SK-N-SH treated with all-trans-retinoic acid at 6 μM for 48 hours (cell line): ENCODE results near the gene ADAMTS17.

ENCODE experiments used
- ATAC-seq: fragments of 200-7000 bp; cut with Tn5 transposase; 3 replicates; pipeline ENCODE4 v1.9.1; 2020; ENCODE audit warnings: mild to moderate bottlenecking, moderate library complexity
- ARNTL ChIP-seq: fragments of 450-650 bp; formaldehyde crosslinking; IDR thresholded peaks from 2 replicates; pipeline ENCODE4 v1.5.0; 2020; ENCODE audit warnings: low read depth, mild to moderate bottlenecking, moderate library complexity, borderline replicate concordance
- BACH2 ChIP-seq: fragments of 250-450 bp; sonication (Bioruptor Pico); IDR thresholded peaks from 2 replicates; pipeline ENCODE4 v1.9.0; 2021; ENCODE audit warnings: mild to moderate bottlenecking, borderline replicate concordance
- CSDC2 ChIP-seq: fragments of 250-450 bp; sonication (Bioruptor Pico); IDR thresholded peaks from 2 replicates; pipeline ENCODE4 v1.5.0; 2020; ENCODE audit warnings: mild to moderate bottlenecking, moderate library complexity
- ESRRG ChIP-seq: fragments of 250-450 bp; sonication (Bioruptor Pico); IDR thresholded peaks from 2 replicates; pipeline ENCODE4 v1.6.1; 2021; ENCODE audit warnings: mild to moderate bottlenecking
- GLIS3 ChIP-seq: fragments of 250-450 bp; sonication (Bioruptor Pico); IDR thresholded peaks from 2 replicates; pipeline ENCODE4 v1.5.0; 2020; ENCODE audit warnings: mild to moderate bottlenecking, moderate library complexity
- ISL1 ChIP-seq: fragments of 250-450 bp; sonication (Bioruptor Pico); IDR thresholded peaks from 2 replicates; pipeline ENCODE4 v2.1.2; 2022; ENCODE audit warnings: mild to moderate bottlenecking, moderate library complexity
- OSR1 ChIP-seq: fragments of 250-450 bp; sonication (Bioruptor Pico); IDR thresholded peaks from 2 replicates; pipeline ENCODE4 v1.8.0; 2022; ENCODE audit warnings: moderate library complexity, mild to moderate bottlenecking, inconsistent platforms
- PPARA ChIP-seq: fragments of 250-450 bp; sonication (Bioruptor Pico); IDR thresholded peaks from 2 replicates; pipeline ENCODE4 v1.5.0; 2020; ENCODE audit warnings: mild to moderate bottlenecking, borderline replicate concordance
- RARB ChIP-seq: fragments of 250-450 bp; sonication (Bioruptor Pico); IDR thresholded peaks from 2 replicates; pipeline ENCODE4 v1.8.0; 2021; ENCODE audit warnings: mild to moderate bottlenecking, moderate library complexity
- SNAI2 ChIP-seq: fragments of 250-450 bp; sonication (Bioruptor Pico); IDR thresholded peaks from 2 replicates; pipeline ENCODE4 v1.5.0; 2020; ENCODE audit warnings: mild to moderate bottlenecking, moderate library complexity
- TCF4 ChIP-seq: fragments of 250-450 bp; sonication (Bioruptor Pico); IDR thresholded peaks from 2 replicates; pipeline ENCODE4 v1.8.0; 2021; ENCODE audit warnings: mild to moderate bottlenecking, moderate library complexity, borderline replicate concordance
- TOX ChIP-seq: fragments of 250-450 bp; sonication (Bioruptor Pico); IDR thresholded peaks from 2 replicates; pipeline ENCODE4 v1.8.0; 2021; ENCODE audit warnings: mild to moderate bottlenecking, moderate library complexity, borderline replicate concordance
- ZC3H10 ChIP-seq: fragments of 250-450 bp; sonication (Bioruptor Pico); IDR thresholded peaks from 2 replicates; pipeline ENCODE4 v1.5.1; 2021; ENCODE audit warnings: mild to moderate bottlenecking, moderate library complexity
- ZFP3 ChIP-seq: fragments of 250-450 bp; sonication (Bioruptor Pico); IDR thresholded peaks from 2 replicates; pipeline ENCODE4 v1.5.0; 2020; ENCODE audit warnings: mild to moderate bottlenecking, moderate library complexity
- ZFP30 ChIP-seq: fragments of 450-650 bp; formaldehyde crosslinking; IDR thresholded peaks from 2 replicates; pipeline ENCODE4 v1.5.0; 2022; ENCODE audit warnings: mild to moderate bottlenecking, moderate library complexity
- ZNF565 ChIP-seq: fragments of 450-650 bp; formaldehyde crosslinking; conservative IDR thresholded peaks from 2 replicates; pipeline ENCODE4 v1.5.0; 2020; ENCODE audit warnings: low read depth, mild to moderate bottlenecking, moderate library complexity
- ZNF70 ChIP-seq: fragments of 450-650 bp; formaldehyde crosslinking; IDR thresholded peaks from 2 replicates; pipeline ENCODE4 v1.5.0; 2020; ENCODE audit warnings: mild to moderate bottlenecking, moderate library complexity
- ZNF8 ChIP-seq: fragments of 450-650 bp; formaldehyde crosslinking; IDR thresholded peaks from 2 replicates; pipeline ENCODE4 v1.5.0; 2020; ENCODE audit warnings: mild to moderate bottlenecking, moderate library complexity
- TF ChIP-seq, protein P1 (sequence below): fragments of 250-450 bp; sonication (Bioruptor Pico); IDR thresholded peaks from 2 replicates; pipeline ENCODE4 v1.5.0; 2020; ENCODE audit warnings: mild to moderate bottlenecking, moderate library complexity
- TF ChIP-seq, protein P2 (sequence below): fragments of 250-450 bp; sonication (Bioruptor Pico); IDR thresholded peaks from 2 replicates; pipeline ENCODE4 v1.8.0; 2021; ENCODE audit warnings: low read depth, mild to moderate bottlenecking, moderate library complexity, borderline replicate concordance
- TF ChIP-seq, protein P3 (sequence below): fragments of 250-450 bp; sonication (Bioruptor Pico); IDR thresholded peaks from 2 replicates; pipeline ENCODE4 v1.8.0; 2020; ENCODE audit warnings: mild to moderate bottlenecking, moderate library complexity, borderline replicate concordance
- TF ChIP-seq, protein P4 (sequence below): fragments of 250-450 bp; sonication (Bioruptor Pico); IDR thresholded peaks from 2 replicates; pipeline ENCODE4 v1.5.1; 2021; ENCODE audit warnings: mild to moderate bottlenecking, moderate library complexity
- TF ChIP-seq, protein P5 (sequence below): fragments of 250-450 bp; sonication (Bioruptor Pico); IDR thresholded peaks from 2 replicates; pipeline ENCODE4 v1.5.1; 2020; ENCODE audit warnings: low read depth, mild to moderate bottlenecking, moderate library complexity

The ADAMTS17 gene

DNA sequence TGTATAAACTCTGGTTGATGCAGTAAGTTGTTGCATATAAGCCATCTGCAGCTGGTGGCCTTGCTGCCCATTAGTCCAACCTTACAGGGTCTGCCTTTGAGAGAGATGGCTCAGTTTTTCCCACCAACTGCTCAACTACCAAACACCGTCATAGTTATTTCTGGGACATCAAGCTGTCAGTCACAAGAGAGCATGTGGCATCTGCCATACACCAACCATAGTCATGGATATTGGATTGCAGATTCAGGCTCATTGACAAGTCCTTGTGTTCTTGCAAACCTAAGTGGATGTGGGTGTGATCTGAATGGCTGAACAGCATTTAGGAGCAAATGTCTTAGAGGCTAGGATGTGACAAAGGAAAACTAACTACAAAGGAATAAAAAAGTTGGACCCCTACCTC, 137.6 kb downstream of the ADAMTS17 start:
- no peak for TF ChIP-seq ZNF70
- TF ChIP-seq PPARA, result no peak
- TF ChIP-seq ZNF8 (CRISPR knock-in tag), result no peak
- no peak for TF ChIP-seq ZC3H10 (CRISPR knock-in tag)
- TF ChIP-seq, protein P1, sequence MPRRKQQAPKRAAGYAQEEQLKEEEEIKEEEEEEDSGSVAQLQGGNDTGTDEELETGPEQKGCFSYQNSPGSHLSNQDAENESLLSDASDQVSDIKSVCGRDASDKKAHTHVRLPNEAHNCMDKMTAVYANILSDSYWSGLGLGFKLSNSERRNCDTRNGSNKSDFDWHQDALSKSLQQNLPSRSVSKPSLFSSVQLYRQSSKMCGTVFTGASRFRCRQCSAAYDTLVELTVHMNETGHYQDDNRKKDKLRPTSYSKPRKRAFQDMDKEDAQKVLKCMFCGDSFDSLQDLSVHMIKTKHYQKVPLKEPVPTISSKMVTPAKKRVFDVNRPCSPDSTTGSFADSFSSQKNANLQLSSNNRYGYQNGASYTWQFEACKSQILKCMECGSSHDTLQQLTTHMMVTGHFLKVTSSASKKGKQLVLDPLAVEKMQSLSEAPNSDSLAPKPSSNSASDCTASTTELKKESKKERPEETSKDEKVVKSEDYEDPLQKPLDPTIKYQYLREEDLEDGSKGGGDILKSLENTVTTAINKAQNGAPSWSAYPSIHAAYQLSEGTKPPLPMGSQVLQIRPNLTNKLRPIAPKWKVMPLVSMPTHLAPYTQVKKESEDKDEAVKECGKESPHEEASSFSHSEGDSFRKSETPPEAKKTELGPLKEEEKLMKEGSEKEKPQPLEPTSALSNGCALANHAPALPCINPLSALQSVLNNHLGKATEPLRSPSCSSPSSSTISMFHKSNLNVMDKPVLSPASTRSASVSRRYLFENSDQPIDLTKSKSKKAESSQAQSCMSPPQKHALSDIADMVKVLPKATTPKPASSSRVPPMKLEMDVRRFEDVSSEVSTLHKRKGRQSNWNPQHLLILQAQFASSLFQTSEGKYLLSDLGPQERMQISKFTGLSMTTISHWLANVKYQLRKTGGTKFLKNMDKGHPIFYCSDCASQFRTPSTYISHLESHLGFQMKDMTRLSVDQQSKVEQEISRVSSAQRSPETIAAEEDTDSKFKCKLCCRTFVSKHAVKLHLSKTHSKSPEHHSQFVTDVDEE (CRISPR knock-in tag), result no peak
- TF ChIP-seq, protein P2, sequence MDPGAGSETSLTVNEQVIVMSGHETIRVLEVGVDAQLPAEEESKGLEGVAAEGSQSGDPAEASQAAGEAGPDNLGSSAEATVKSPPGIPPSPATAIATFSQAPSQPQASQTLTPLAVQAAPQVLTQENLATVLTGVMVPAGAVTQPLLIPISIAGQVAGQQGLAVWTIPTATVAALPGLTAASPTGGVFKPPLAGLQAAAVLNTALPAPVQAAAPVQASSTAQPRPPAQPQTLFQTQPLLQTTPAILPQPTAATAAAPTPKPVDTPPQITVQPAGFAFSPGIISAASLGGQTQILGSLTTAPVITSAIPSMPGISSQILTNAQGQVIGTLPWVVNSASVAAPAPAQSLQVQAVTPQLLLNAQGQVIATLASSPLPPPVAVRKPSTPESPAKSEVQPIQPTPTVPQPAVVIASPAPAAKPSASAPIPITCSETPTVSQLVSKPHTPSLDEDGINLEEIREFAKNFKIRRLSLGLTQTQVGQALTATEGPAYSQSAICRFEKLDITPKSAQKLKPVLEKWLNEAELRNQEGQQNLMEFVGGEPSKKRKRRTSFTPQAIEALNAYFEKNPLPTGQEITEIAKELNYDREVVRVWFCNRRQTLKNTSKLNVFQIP, result no peak
- no peak for TF ChIP-seq ESRRG (CRISPR knock-in tag)
- TF ChIP-seq TCF4 (CRISPR knock-in tag), result no peak
- TF ChIP-seq ZFP3, result no peak
- no peak for TF ChIP-seq ARNTL (CRISPR knock-in tag)
- no peak for TF ChIP-seq CSDC2 (CRISPR knock-in tag)
- TF ChIP-seq, protein P3, sequence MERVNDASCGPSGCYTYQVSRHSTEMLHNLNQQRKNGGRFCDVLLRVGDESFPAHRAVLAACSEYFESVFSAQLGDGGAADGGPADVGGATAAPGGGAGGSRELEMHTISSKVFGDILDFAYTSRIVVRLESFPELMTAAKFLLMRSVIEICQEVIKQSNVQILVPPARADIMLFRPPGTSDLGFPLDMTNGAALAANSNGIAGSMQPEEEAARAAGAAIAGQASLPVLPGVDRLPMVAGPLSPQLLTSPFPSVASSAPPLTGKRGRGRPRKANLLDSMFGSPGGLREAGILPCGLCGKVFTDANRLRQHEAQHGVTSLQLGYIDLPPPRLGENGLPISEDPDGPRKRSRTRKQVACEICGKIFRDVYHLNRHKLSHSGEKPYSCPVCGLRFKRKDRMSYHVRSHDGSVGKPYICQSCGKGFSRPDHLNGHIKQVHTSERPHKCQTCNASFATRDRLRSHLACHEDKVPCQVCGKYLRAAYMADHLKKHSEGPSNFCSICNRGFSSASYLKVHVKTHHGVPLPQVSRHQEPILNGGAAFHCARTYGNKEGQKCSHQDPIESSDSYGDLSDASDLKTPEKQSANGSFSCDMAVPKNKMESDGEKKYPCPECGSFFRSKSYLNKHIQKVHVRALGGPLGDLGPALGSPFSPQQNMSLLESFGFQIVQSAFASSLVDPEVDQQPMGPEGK (CRISPR knock-in tag), result no peak
- TF ChIP-seq ISL1 (CRISPR knock-in tag), result no peak
- no peak for TF ChIP-seq SNAI2
- no peak for TF ChIP-seq GLIS3
- no peak for TF ChIP-seq RARB
- no peak for TF ChIP-seq TOX (CRISPR knock-in tag)
- TF ChIP-seq ZFP30 (CRISPR knock-in tag), result no peak
- ATAC-seq, result no peak

DNA sequence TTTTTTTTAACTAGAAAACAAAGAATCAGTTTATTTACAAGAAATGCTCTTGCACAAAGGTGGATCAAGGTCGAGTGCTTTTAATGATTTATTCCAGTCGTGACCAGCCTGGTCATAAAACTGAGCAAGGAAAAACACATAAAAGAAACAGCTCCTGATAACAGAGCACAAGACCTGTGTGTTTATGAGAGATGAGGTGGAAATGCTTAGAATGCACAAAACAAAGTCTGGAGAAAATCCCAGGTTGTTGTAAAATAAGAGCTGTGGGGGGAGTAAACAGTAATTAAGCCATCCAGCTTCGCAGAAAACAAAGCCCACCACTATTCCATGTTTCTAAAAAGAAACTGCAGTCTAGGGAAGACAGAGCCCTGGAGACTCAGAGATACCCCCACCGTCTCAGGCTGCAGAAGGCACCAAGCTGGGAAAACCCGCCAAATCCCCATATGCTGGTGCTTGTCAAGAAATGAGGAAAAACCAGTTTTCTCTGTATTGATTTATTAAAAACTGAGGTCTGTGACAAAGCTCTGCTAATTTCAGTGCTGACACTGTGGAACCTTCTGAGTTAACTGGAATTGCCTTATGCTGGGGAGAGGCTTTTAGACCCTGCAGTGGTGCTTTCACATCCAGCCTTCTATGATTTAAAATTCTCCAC, 139.3 kb downstream of the ADAMTS17 start:
- TF ChIP-seq, protein P3 (CRISPR knock-in tag), result no peak
- TF ChIP-seq ZFP30 (CRISPR knock-in tag) (no peak), ISL1 (CRISPR knock-in tag) (no peak), ESRRG (CRISPR knock-in tag) (no peak), BACH2 (CRISPR knock-in tag) (no peak), ARNTL (CRISPR knock-in tag) (no peak), ZC3H10 (CRISPR knock-in tag) (no peak), ZNF565 (CRISPR knock-in tag) (no peak), OSR1 (no peak), RARB (no peak), PPARA (no peak), CSDC2 (CRISPR knock-in tag) (no peak), ZNF8 (CRISPR knock-in tag) (no peak), ZNF70 (no peak), SNAI2 (no peak), TOX (CRISPR knock-in tag) (no peak)
- TF ChIP-seq, protein P4, sequence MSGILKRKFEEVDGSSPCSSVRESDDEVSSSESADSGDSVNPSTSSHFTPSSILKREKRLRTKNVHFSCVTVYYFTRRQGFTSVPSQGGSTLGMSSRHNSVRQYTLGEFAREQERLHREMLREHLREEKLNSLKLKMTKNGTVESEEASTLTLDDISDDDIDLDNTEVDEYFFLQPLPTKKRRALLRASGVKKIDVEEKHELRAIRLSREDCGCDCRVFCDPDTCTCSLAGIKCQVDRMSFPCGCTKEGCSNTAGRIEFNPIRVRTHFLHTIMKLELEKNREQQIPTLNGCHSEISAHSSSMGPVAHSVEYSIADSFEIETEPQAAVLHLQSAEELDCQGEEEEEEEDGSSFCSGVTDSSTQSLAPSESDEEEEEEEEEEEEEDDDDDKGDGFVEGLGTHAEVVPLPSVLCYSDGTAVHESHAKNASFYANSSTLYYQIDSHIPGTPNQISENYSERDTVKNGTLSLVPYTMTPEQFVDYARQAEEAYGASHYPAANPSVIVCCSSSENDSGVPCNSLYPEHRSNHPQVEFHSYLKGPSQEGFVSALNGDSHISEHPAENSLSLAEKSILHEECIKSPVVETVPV (CRISPR knock-in tag), result no peak
- TF ChIP-seq, protein P1 (CRISPR knock-in tag), result no peak
- TF ChIP-seq, protein P2, result no peak
- TF ChIP-seq, protein P5, sequence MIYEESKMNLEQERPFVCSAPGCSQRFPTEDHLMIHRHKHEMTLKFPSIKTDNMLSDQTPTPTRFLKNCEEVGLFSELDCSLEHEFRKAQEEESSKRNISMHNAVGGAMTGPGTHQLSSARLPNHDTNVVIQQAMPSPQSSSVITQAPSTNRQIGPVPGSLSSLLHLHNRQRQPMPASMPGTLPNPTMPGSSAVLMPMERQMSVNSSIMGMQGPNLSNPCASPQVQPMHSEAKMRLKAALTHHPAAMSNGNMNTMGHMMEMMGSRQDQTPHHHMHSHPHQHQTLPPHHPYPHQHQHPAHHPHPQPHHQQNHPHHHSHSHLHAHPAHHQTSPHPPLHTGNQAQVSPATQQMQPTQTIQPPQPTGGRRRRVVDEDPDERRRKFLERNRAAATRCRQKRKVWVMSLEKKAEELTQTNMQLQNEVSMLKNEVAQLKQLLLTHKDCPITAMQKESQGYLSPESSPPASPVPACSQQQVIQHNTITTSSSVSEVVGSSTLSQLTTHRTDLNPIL (CRISPR knock-in tag), result no peak

More for the DNA sequence above, 139.3 kb downstream of the ADAMTS17 start:
- ATAC-seq, result no peak
